OCI-LY3 (cell line): ENCODE results near the gene PPP1R1B.

ENCODE experiments used
- H2AFZ ChIP-seq: fragments of 200-600, 300-600 bp; shearing (Covaris generic); 2 replicates; pipeline ENCODE4 v1.6.0; 2014; ENCODE audit warnings: antibody characterized with exemption, low read depth, low read length
- H3K27ac ChIP-seq: fragments of 200-600, 300-600 bp; sonication (generic); 2 replicates; pipeline ENCODE4 v1.5.1; 2014; ENCODE audit warnings: mild to moderate bottlenecking, low read length, moderate library complexity, mixed read lengths
- H3K27me3 ChIP-seq: fragments of 200-600, 300-600 bp; sonication (generic); 2 replicates; pipeline ENCODE4 v1.6.1; 2014; ENCODE audit warnings: low read depth, low read length, mixed read lengths
- H3K36me3 ChIP-seq: fragments of 200-600, 300-600 bp; sonication (generic); replicated peaks from 2 replicates; pipeline ENCODE3; 2014; ENCODE audit warnings: low read depth, low read length, mixed read lengths
- H3K4me1 ChIP-seq: fragments of 300-600, 200-600 bp; sonication (generic); 2 replicates; pipeline ENCODE4 v1.6.1; 2014; ENCODE audit warnings: low read length, mixed read lengths
- H3K4me2 ChIP-seq: fragments of 200-600, 300-600 bp; sonication (generic); 2 replicates; pipeline ENCODE4 v1.6.1; 2014; ENCODE audit warnings: low read length, mixed read lengths
- H3K4me3 ChIP-seq: fragments of 300-600, 200-600 bp; sonication (generic); 2 replicates; pipeline ENCODE4 v1.5.1; 2014; ENCODE audit warnings: antibody characterized with exemption, mild to moderate bottlenecking, low read length, moderate library complexity
- H3K79me2 ChIP-seq: fragments of 300-600, 200-600 bp; shearing (Covaris generic); 2 replicates; pipeline ENCODE4 v1.6.1; 2014; ENCODE audit warnings: mild to moderate bottlenecking, low read length, mixed read lengths
- H3K9ac ChIP-seq: fragments of 300-600, 200-600 bp; shearing (Covaris generic); 2 replicates; pipeline ENCODE4 v1.6.0; 2014; ENCODE audit warnings: mild to moderate bottlenecking, low read length, moderate library complexity
- H3K9me3 ChIP-seq: fragments of 200-600, 300-600 bp; shearing (Covaris generic); 2 replicates; pipeline ENCODE4 v1.6.1; 2014; ENCODE audit warnings: low read length, mixed read lengths; ENCODE audit not compliant: insufficient read depth
- H4K20me1 ChIP-seq: fragments of 200-600, 300-600 bp; sonication (generic); 2 replicates; pipeline ENCODE4 v1.6.1; 2016; ENCODE audit warnings: low read length, mixed read lengths; ENCODE audit not compliant: insufficient read depth
- CTCF ChIP-seq: fragments of 200-600, 300-600 bp; sonication (generic); IDR thresholded peaks from 2 replicates; pipeline ENCODE4 v1.5.1; 2014; ENCODE audit warnings: antibody characterized with exemption, low read length, low read depth
- EZH2phosphoT487 ChIP-seq: fragments of 200-600 bp; shearing (Covaris generic); IDR thresholded peaks from 2 replicates; pipeline ENCODE4 v1.6.1; 2018; ENCODE audit warnings: antibody characterized with exemption, mixed run types, low read depth

PPP1R1B gene

DNA sequence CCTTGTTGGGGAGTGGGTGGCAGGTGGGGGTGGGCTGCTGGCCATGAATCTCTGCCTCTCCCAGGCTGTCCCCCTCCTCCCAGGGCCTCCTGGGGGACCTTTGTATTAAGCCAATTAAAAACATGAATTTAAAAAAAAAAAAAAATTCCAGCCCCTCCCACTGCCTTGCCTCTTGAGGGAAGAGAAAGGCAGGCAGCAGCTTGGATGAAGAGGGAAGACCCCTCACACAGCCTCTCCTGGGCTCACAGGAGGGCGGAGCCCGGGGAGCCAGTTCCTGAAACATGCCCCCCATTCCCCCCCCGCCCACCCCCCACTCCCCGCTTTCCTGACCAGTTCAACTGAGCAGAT, 36.6 kb downstream of the PPP1R1B start:
- no peaks in the 10 kb centered on the region for H3K79me2 ChIP-seq
- no peak overlapping the region for H3K4me3 ChIP-seq
- no peak for TF ChIP-seq EZH2phosphoT487
- no peak for TF ChIP-seq CTCF
- no peaks in the 10 kb centered on the region for H4K20me1 ChIP-seq
- peaks cover 6% of the 10 kb centered on the region for H3K27me3 ChIP-seq
- no peak overlapping the region for H2AFZ ChIP-seq
- H3K36me3 ChIP-seq, result peaks cover 4% of the 10 kb centered on the region
- no peak overlapping the region for H3K9ac ChIP-seq
- peaks cover 57% of the 10 kb centered on the region for H3K4me1 ChIP-seq
- H3K4me2 ChIP-seq, result no peak overlapping the region
- no peak overlapping the region for H3K27ac ChIP-seq
- H3K9me3 ChIP-seq, result no peaks in the 10 kb centered on the region

- H3K4me2 ChIP-seq, result no peak overlapping the region
- no peaks in the 10 kb centered on the region for H4K20me1 ChIP-seq
- H3K4me3 ChIP-seq, result no peak overlapping the region
- H3K27ac ChIP-seq, result peak overlapping the region; percentile 38; the same call in 1 of the 2 replicates
- H3K27me3 ChIP-seq, result peaks cover 6% of the 10 kb centered on the region
- no peaks in the 10 kb centered on the region for H3K79me2 ChIP-seq
- H3K4me1 ChIP-seq, result peaks cover 56% of the 10 kb centered on the region
- no peak overlapping the region for H2AFZ ChIP-seq
- TF ChIP-seq EZH2phosphoT487, result no peak
- TF ChIP-seq CTCF, result no peak
- peaks cover 4% of the 10 kb centered on the region for H3K36me3 ChIP-seq
- no peak overlapping the region; the same call in 1 of the 2 replicates for H3K9ac ChIP-seq
- H3K9me3 ChIP-seq, result no peaks in the 10 kb centered on the region
Measured at GRCh38 chr17:39663688-39664580, 37.2 kb downstream of the PPP1R1B start.

DNA sequence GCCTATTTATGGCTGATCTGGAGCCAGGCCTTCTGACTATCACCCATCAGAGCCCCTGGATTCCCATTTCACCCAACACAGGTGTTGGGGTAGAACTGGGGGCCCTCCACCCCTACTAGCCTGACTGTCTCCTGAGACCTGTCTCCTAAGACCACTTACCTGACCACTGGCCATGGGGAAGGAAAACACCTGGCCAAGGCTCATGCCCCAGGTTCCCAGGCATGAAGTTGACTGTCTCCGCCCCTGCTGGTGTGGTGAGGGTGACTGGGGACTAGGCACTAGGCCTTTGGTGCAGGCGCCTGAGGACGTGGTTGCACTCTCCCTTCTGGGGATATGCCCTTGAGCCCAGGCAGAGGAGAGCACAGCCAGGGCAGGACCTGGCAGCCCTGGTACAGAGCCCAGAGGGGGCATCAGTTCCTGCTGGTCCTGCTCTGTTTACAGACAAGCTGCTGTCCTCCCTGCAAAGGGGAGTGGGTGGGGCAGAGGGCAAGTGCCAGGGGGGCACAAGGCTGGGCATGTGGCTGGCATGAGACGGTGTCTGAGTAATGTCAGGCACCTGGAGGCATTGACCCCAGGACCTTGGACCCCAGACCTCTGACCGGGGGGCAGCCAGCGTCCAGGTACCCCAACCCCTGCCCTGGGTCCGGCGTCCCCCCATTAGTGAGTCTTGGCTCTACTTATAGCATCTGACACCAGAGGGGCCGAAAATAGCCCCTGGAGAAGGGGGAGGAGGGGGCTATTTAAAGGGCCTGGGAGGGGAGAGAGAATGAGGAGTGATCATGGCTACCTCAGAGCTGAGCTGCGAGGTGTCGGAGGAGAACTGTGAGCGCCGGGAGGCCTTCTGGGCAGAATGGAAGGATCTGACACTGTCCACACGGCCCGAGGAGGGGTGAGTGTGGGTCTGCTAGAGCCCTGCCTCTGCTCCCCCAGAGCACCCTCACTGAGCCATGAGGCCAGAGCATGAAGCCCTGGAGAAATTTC, 38.1 kb downstream of the PPP1R1B start, which contains the start of gene TCAP:
Gene TCAP, plus strand, starts transcription at position 769 of the 981 bp plus-strand sequence. Its CDS starts 11 bp downstream, at position 780.
- Histone ChIP-seq H3K27me3 (peaks cover 6% of the 10 kb centered on the region), H3K79me2 (no peaks in the 10 kb centered on the region), H3K9ac (peak within 1 kb of the TSS; percentile 46; the same call in 1 of the 2 replicates), H3K4me1 (peaks cover 47% of the 10 kb centered on the region), H4K20me1 (no peaks in the 10 kb centered on the region), H3K4me3 (peak within 1 kb of the TSS; percentile 47; the same call in 1 of the 2 replicates), H3K4me2 (peak within 1 kb of the TSS; percentile 60), H2AFZ (no peak within 1 kb of the TSS), H3K9me3 (no peaks in the 10 kb centered on the region), H3K27ac (peak within 1 kb of the TSS; percentile 38), H3K36me3 (peaks cover 4% of the 10 kb centered on the region)
- TF ChIP-seq EZH2phosphoT487, result no peak
- no peak for TF ChIP-seq CTCF
